HepG2 (cell line): ENCODE results near the gene DSC2.

Experiments used
- ARHGAP35 ChIP-seq: sonication (generic); formaldehyde crosslinking; IDR thresholded peaks from 2 replicates; pipeline ENCODE4 v1.9.0; 2022; ENCODE audit warnings: mild to moderate bottlenecking, inconsistent platforms, moderate library complexity, missing genetic modification reagents, borderline replicate concordance
- ATM ChIP-seq: fragments of 450-650 bp; IDR thresholded peaks from 2 replicates; pipeline ENCODE4 v1.7.1; 2017; ENCODE audit warnings: mild to moderate bottlenecking, borderline replicate concordance
- ELF4 ChIP-seq: sonication (generic); formaldehyde crosslinking; IDR thresholded peaks from 2 replicates; pipeline ENCODE4 v1.5.0; 2020; ENCODE audit warnings: missing genetic modification reagents, mild to moderate bottlenecking, moderate library complexity, borderline replicate concordance
- KDM2A ChIP-seq: sonication (generic); formaldehyde crosslinking; IDR thresholded peaks from 2 replicates; pipeline ENCODE4 v1.4.0; 2020; ENCODE audit warnings: low read depth, missing genetic modification reagents, borderline replicate concordance
- MTF2 ChIP-seq: sonication (generic); formaldehyde crosslinking; IDR thresholded peaks from 2 replicates; pipeline ENCODE4 v1.5.0; 2020; ENCODE audit warnings: missing genetic modification reagents, borderline replicate concordance
- MYC ChIP-seq: sonication (generic); formaldehyde crosslinking; IDR thresholded peaks from 2 replicates; pipeline ENCODE4 v1.9.0; 2021; ENCODE audit warnings: missing genetic modification reagents, borderline replicate concordance
- NFIC ChIP-seq: IDR thresholded peaks from 2 replicates; pipeline ENCODE4 v1.6.1; 2012; ENCODE audit warnings: mild to moderate bottlenecking, low read length, inconsistent platforms
- POLR2A ChIP-seq, 2 experiments: IDR thresholded peaks; 2 replicates each; pipeline ENCODE4 v1.6.1; 2011; ENCODE audit warnings: low read depth in 2 of 2, low read length in 2 of 2, mild to moderate bottlenecking in 1 of 2, moderate library complexity in 1 of 2; ENCODE audit not compliant: insufficient read depth in 1 of 2
- POLR2AphosphoS5 ChIP-seq: IDR thresholded peaks from 2 replicates; pipeline ENCODE4 v1.6.1; 2012; ENCODE audit warnings: low read depth, low read length
- ZSCAN29 ChIP-seq: sonication (generic); formaldehyde crosslinking; conservative IDR thresholded peaks from 2 replicates; pipeline ENCODE4 v1.4.0; 2020; ENCODE audit warnings: mild to moderate bottlenecking, missing genetic modification reagents
- TF ChIP-seq, protein P1 (sequence below): sonication (generic); formaldehyde crosslinking; IDR thresholded peaks from 2 replicates; pipeline ENCODE4 v1.5.0; 2020; ENCODE audit warnings: mild to moderate bottlenecking, missing genetic modification reagents, moderate library complexity
- TF ChIP-seq, protein P2 (sequence below), 2 experiments: IDR thresholded peaks; 2 replicates each; pipeline ENCODE4 v1.6.1; 2011 to 2012; ENCODE audit warnings: low read length in 2 of 2, borderline replicate concordance in 1 of 2, low read depth in 1 of 2, mild to moderate bottlenecking in 1 of 2, moderate library complexity in 1 of 2
- TF ChIP-seq, protein P3 (sequence below): IDR thresholded peaks from 2 replicates; pipeline ENCODE4 v1.6.1; 2018; ENCODE audit warnings: missing genetic modification reagents, mild to moderate bottlenecking, missing compliant biosample characterization

DNA sequence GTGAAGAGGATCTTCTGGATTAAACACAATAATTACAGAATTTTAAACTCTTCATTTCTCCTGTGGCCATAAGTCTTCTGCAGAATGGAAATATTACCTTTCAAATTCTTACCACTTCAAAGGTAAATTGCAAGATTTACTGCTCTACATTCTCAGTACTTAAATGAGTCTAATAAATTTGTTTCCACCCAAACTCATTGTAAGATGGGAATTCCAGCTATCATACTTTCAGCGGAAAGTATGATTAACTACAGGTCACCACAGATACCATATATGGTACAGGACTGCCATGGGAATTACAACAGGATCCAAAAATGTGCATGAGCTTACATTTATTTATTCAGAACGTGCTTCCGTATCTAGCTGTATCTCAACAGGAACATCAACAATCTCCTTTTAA is 62.8 kb downstream of the DSC2 start:
- TF ChIP-seq, protein P1, sequence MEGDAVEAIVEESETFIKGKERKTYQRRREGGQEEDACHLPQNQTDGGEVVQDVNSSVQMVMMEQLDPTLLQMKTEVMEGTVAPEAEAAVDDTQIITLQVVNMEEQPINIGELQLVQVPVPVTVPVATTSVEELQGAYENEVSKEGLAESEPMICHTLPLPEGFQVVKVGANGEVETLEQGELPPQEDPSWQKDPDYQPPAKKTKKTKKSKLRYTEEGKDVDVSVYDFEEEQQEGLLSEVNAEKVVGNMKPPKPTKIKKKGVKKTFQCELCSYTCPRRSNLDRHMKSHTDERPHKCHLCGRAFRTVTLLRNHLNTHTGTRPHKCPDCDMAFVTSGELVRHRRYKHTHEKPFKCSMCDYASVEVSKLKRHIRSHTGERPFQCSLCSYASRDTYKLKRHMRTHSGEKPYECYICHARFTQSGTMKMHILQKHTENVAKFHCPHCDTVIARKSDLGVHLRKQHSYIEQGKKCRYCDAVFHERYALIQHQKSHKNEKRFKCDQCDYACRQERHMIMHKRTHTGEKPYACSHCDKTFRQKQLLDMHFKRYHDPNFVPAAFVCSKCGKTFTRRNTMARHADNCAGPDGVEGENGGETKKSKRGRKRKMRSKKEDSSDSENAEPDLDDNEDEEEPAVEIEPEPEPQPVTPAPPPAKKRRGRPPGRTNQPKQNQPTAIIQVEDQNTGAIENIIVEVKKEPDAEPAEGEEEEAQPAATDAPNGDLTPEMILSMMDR: no peak
- TF ChIP-seq ZSCAN29 (CRISPR knock-in tag) (no peak), ATM (no peak), KDM2A (CRISPR knock-in tag) (no peak), MTF2 (no peak), POLR2AphosphoS5 (no peak), ELF4 (CRISPR knock-in tag) (no peak), ARHGAP35 (CRISPR knock-in tag) (no peak), POLR2A (IDR thresholded peaks at IDR 0.05; ENCODE audit: insufficient read depth in 1 of 2, low read depth in 2 of 2, low read length in 2 of 2) (no peak), NFIC (no peak), MYC (no peak)
- TF ChIP-seq, protein P2, sequence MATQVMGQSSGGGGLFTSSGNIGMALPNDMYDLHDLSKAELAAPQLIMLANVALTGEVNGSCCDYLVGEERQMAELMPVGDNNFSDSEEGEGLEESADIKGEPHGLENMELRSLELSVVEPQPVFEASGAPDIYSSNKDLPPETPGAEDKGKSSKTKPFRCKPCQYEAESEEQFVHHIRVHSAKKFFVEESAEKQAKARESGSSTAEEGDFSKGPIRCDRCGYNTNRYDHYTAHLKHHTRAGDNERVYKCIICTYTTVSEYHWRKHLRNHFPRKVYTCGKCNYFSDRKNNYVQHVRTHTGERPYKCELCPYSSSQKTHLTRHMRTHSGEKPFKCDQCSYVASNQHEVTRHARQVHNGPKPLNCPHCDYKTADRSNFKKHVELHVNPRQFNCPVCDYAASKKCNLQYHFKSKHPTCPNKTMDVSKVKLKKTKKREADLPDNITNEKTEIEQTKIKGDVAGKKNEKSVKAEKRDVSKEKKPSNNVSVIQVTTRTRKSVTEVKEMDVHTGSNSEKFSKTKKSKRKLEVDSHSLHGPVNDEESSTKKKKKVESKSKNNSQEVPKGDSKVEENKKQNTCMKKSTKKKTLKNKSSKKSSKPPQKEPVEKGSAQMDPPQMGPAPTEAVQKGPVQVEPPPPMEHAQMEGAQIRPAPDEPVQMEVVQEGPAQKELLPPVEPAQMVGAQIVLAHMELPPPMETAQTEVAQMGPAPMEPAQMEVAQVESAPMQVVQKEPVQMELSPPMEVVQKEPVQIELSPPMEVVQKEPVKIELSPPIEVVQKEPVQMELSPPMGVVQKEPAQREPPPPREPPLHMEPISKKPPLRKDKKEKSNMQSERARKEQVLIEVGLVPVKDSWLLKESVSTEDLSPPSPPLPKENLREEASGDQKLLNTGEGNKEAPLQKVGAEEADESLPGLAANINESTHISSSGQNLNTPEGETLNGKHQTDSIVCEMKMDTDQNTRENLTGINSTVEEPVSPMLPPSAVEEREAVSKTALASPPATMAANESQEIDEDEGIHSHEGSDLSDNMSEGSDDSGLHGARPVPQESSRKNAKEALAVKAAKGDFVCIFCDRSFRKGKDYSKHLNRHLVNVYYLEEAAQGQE (IDR thresholded peaks at IDR 0.05; ENCODE audit: borderline replicate concordance in 1 of 2, low read depth in 1 of 2, low read length in 2 of 2): no peak
- TF ChIP-seq, protein P3, sequence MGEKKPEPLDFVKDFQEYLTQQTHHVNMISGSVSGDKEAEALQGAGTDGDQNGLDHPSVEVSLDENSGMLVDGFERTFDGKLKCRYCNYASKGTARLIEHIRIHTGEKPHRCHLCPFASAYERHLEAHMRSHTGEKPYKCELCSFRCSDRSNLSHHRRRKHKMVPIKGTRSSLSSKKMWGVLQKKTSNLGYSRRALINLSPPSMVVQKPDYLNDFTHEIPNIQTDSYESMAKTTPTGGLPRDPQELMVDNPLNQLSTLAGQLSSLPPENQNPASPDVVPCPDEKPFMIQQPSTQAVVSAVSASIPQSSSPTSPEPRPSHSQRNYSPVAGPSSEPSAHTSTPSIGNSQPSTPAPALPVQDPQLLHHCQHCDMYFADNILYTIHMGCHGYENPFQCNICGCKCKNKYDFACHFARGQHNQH: no peak
